ENCODE measurements around the gene GABRG3.

Gene GABRG3

DNA sequence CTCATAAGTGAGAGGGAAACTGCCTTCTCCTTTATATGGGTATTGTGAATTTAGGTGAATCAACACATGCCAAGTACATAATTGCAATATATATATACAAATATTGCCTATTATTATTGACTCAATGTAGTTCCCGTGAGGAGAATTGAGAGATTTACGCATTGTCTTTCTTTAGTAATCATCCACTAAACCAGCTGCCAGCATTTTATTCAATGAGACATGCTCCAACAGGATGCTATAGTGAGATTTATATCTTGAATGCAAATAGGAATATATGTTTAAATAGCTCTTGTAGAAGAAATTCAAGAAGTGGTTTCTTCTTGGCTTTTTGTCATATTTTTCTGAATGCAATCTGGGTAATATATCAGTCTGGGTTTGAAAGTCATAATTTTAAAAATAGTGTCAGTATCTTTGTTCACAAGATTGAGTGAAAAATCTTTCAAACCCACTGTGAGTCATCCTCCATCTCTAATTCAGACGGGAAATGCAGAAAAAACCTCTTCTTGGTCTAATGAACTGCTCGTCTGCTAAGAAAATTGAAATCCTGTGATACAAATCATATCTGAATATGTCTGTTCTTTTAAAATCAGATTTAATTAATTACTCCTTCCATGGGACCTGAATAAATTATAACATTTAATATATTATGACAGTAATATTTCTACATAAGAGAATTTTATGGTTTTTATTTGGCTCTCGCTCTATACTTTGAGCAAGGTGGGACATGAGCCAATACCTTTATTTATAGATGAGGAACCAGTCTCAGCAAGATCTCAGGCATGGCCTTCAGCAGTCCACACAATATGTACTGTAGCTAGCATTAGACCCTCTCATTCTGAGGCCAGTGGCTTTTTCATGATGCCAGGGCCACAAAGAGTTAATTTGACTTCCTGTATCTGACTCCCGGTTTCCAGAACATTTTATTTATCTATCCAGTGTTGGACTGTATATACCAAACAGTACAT lies 516.0 kb downstream of the GABRG3 start:
- no peak overlapping the region for H3K4me3 ChIP-seq (ENCODE audit: low read depth, low read length)
- no peak for TF ChIP-seq CTCF (IDR thresholded peaks at IDR 0.05; ENCODE audit: borderline replicate concordance, insufficient read depth, low read depth, low read length)

- no peak overlapping the region for H3K4me3 ChIP-seq (ENCODE audit: low read depth, low read length)
Measured at GRCh38 chr15:27487846-27488245, 516.9 kb downstream of the GABRG3 start.

DNA sequence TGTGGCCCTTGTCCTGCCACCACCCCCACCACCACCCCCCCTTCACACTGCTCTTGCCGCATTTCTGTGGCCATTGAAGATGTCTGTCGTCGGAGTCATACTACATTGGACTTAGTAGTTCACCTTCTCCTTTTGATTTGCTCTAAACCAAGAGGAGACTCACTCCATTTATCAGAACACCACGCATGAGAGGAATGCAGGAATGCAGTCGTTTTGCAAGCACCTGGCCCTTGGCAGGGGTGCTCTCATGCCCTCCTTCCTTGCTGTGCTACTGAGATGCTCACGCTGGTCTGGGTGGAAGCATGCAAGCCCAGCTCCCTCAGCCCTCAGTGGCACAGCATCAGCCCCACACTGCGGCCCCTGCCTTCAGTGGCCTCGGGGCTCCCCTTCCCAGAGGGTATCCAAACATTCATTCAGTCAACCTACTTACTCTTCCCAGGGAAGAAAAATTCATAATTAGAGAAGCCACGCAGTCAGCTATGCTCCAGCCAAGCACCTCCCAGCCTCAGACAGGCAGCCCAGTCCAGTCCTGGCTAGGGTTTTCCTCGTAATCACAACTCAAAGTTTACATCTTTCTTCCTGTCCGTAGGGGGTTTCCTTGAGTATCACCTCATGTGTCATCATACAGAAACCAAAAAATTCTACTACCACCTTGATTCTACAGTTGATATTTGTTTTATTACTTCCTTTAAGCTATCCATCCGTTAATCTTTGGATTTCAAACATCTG lies 520.0 kb downstream of the GABRG3 start:
- TF ChIP-seq CTCF (IDR thresholded peaks at IDR 0.05; ENCODE audit: borderline replicate concordance, insufficient read depth, low read depth, low read length), result no peak

More at GRCh38 chr15:27487846-27488245, 516.9 kb downstream of the GABRG3 start:
- TF ChIP-seq CTCF (IDR thresholded peaks at IDR 0.05; ENCODE audit: borderline replicate concordance, insufficient read depth, low read depth, low read length), result no peak

GRCh38 chr15:27491666-27492621 lies 521.0 kb downstream of the GABRG3 start:
- TF ChIP-seq CTCF (IDR thresholded peaks at IDR 0.05; ENCODE audit: borderline replicate concordance, insufficient read depth, low read depth, low read length), result no peak
- H3K4me3 ChIP-seq (ENCODE audit: low read depth, low read length), result no peak overlapping the region

More for the DNA sequence above, 520.0 kb downstream of the GABRG3 start:
- H3K4me3 ChIP-seq (ENCODE audit: low read depth, low read length), result no peak overlapping the region

DNA sequence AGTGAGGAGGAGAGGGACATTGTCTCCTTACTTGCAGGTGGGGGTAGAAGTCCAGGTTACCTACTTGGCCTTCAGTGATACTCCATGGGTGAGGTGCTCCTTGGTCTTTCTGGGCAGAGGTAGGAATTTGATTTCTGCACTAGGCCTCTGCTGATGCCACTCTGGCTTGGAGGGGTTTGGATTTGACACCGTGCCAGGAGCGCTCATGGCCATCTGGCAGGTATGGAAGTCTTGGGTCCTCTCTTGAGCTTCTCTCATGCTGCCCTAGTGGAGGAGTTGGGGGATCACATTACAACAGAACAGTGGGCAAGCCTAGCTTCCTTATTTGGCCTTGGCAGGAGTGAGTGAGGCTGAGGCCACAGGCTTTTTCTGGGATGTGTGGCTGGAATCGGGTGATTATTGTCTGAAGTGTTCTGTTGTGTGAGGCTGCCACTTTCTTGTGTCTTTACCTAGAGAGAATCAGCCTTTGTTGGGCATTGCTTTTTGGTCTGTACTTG lies 525.0 kb downstream of the GABRG3 start:
- H3K4me3 ChIP-seq (ENCODE audit: low read depth, low read length), result no peak overlapping the region
- TF ChIP-seq CTCF (IDR thresholded peaks at IDR 0.05; ENCODE audit: borderline replicate concordance, insufficient read depth, low read depth, low read length), result no peak

DNA sequence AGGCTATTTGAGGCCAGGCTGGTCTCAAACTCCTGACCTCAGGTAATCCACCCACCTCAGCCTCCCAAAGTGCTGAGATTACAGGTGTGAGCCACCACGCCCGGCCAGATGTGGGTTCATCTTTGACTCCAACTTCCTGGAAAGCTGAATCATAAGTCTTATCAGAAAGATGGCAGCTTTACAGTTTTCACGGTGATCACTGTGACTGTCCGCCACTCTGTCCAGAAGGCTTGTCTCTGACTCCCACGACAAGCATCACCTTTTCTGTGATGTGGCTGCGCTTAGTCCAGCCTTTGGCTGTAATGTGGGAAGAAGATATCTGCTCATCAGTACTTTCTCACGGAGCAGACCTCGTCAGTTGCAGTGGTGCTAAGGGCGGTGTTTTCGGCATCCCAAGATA lies 527.7 kb downstream of the GABRG3 start:
- no peak for TF ChIP-seq CTCF (IDR thresholded peaks at IDR 0.05; ENCODE audit: borderline replicate concordance, insufficient read depth, low read depth, low read length)
- no peak overlapping the region for H3K4me3 ChIP-seq (ENCODE audit: low read depth, low read length)

All from GM12875 (cell line).